ENCODE measurements around the gene CDH4.
"Not testable (repeated sequence)": the region's sequence is repeated elsewhere in the genome, so short reads cannot be mapped to it uniquely, and the experiment has no call there.

Gene CDH4

GRCh38 chr20:61389077-61389476 lies 137.0 kb downstream of the CDH4 start:
- DNase-seq: no peak

- DNase-seq: no peak
Measured at GRCh38 chr20:61391185-61391584, 139.1 kb downstream of the CDH4 start.

- DNase-seq: no peak
Measured at GRCh38 chr20:61391812-61392520, 139.9 kb downstream of the CDH4 start.

GRCh38 chr20:61394088-61394799 lies 142.2 kb downstream of the CDH4 start:
- no peak for DNase-seq

- DNase-seq: no peak
Measured at GRCh38 chr20:61396262-61396848, 144.3 kb downstream of the CDH4 start.

GRCh38 chr20:61397146-61397545 lies 145.1 kb downstream of the CDH4 start:
- no peak for DNase-seq

GRCh38 chr20:61397790-61398189 lies 145.7 kb downstream of the CDH4 start:
- DNase-seq: no peak

- DNase-seq: no peak
Measured at GRCh38 chr20:61399433-61399832, 147.4 kb downstream of the CDH4 start.

GRCh38 chr20:61400499-61400898 lies 148.4 kb downstream of the CDH4 start:
- DNase-seq: no peak

- DNase-seq: no peak
Measured at GRCh38 chr20:61404303-61404702, 152.2 kb downstream of the CDH4 start.

GRCh38 chr20:61405007-61405406 lies 152.9 kb downstream of the CDH4 start:
- no peak for DNase-seq

GRCh38 chr20:61406773-61407172 lies 154.7 kb downstream of the CDH4 start:
- not testable (repeated sequence) for DNase-seq

- no peak for DNase-seq
Measured at GRCh38 chr20:61407561-61407960, 155.5 kb downstream of the CDH4 start.

GRCh38 chr20:61408951-61409740 lies 157.1 kb downstream of the CDH4 start:
- DNase-seq: no peak

- DNase-seq: no peak
Measured at GRCh38 chr20:61411743-61412142, 159.7 kb downstream of the CDH4 start.

- no peak for DNase-seq
Measured at GRCh38 chr20:61413752-61414151, 161.7 kb downstream of the CDH4 start.

- no peak for DNase-seq
Measured at GRCh38 chr20:61414455-61414991, 162.5 kb downstream of the CDH4 start.

- DNase-seq: no peak
Measured at GRCh38 chr20:61416546-61416945, 164.5 kb downstream of the CDH4 start.

GRCh38 chr20:61417221-61417941 lies 165.3 kb downstream of the CDH4 start:
- DNase-seq: no peak

GRCh38 chr20:61419010-61419409 lies 166.9 kb downstream of the CDH4 start:
- DNase-seq: no peak

GRCh38 chr20:61419501-61419900 lies 167.4 kb downstream of the CDH4 start:
- no peak for DNase-seq

GRCh38 chr20:61420056-61420455 lies 168.0 kb downstream of the CDH4 start:
- DNase-seq: no peak
